Suprapubic skin (tissue), 4 donors: Measurements from ENCODE around the gene PDGFC. TPM values are rescaled to one million over a fixed set of nuclear protein-coding genes. Genes with fewer than 3 reads are reported as not detected.

Experiments
- DNase-seq, 2 donors: peaks; one replicate each; pipeline ENCODE4 v3.0.0-alpha.2; 2019; ENCODE audit warnings: low spot score in 2 of 2
- H3K27ac ChIP-seq: fragments of 200-600 bp; sonication (generic); one replicate; pipeline ENCODE4 v1.5.1; 2019
- H3K27me3 ChIP-seq: fragments of 200-600 bp; sonication (generic); one replicate; pipeline ENCODE4 v1.5.1; 2019
- H3K36me3 ChIP-seq: fragments of 200-600 bp; sonication (generic); one replicate; pipeline ENCODE4 v1.5.1; 2019
- H3K4me1 ChIP-seq: fragments of 200-600 bp; sonication (generic); one replicate; pipeline ENCODE4 v1.5.1; 2019
- H3K4me3 ChIP-seq: fragments of 200-600 bp; sonication (generic); one replicate; pipeline ENCODE4 v1.5.1; 2019; ENCODE audit warnings: mild to moderate bottlenecking
- H3K9me3 ChIP-seq: fragments of 200-600 bp; sonication (generic); one replicate; pipeline ENCODE4 v1.5.1; 2019
- EP300 ChIP-seq: sonication (generic); formaldehyde crosslinking; IDR thresholded peaks from one replicate; pipeline ENCODE4 v1.6.1; 2017; ENCODE audit warnings: antibody characterized with exemption
- POLR2A ChIP-seq, 2 donors: fragments of 450-650 bp; IDR thresholded peaks; one replicate each; pipeline ENCODE4 v1.6.1; 2017; ENCODE audit warnings: antibody characterized with exemption in 2 of 2, mild to moderate bottlenecking in 2 of 2, moderate library complexity in 2 of 2
- POLR2AphosphoS5 ChIP-seq, 3 donors: sonication (generic); formaldehyde crosslinking; IDR thresholded peaks; one replicate each; pipeline ENCODE4 v1.6.1; 2017; ENCODE audit warnings: antibody characterized with exemption in 3 of 3
- WGBS: methylation state at CpG from one replicate; pipeline ENCODE4 v1.1.5; 2018; 5-methylcytosine and 5-hydroxymethylcytosine counted together
- total RNA-seq, 4 donors: library from RNA; depleted of rRNA; stranded (reverse); fragments of >200 nt; gene quantifications; one replicate each; pipeline ENCODE4 v1.1.0, GENCODE V29; 2016
- TF ChIP-seq, protein P1 (sequence below), 2 donors: fragments of 200-600 bp in 1 of 2; fragments of 450-650 bp in 1 of 2; sonication (generic) in 1 of 2; IDR thresholded peaks; one replicate each; pipeline ENCODE4 v1.5.1; 2016 to 2019; ENCODE audit warnings: antibody characterized with exemption in 2 of 2, mild to moderate bottlenecking in 1 of 2, moderate library complexity in 1 of 2

Gene PDGFC
- total RNA-seq, 4 donors from 2014 or later: 12.0 to 26.4 (median 22.4) TPM

DNA sequence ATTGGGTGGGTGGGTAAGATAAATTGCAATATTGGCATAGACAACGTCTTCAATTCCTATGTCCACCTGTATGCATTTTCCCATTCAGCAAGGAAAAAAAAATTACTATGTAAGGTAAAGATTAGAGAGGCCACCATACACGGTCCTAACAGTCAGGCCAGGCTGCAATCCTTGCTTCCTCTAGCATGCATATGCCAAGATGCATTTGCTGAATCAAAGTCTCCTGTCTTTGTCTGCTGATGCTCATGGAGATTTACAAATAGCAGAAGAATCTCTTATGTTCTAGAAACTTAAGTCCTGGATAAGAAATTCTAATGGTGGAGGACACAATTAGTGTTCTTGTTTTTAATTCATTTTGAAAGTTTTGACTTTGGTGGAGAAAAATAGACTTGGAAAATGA, 206.8 kb downstream of the PDGFC start:
- 77% methylated on average over 2 of the region's 2 CpGs for WGBS
- H3K27ac ChIP-seq: no peak overlapping the region
- peaks cover 2% of the 10 kb centered on the region for H3K4me1 ChIP-seq
- no peaks in the 10 kb centered on the region for H3K36me3 ChIP-seq
- H3K27me3 ChIP-seq: no peaks in the 10 kb centered on the region
- no peaks in the 10 kb centered on the region for H3K9me3 ChIP-seq
- H3K4me3 ChIP-seq: no peak overlapping the region
- DNase-seq: no peak
- TF ChIP-seq, protein P1, sequence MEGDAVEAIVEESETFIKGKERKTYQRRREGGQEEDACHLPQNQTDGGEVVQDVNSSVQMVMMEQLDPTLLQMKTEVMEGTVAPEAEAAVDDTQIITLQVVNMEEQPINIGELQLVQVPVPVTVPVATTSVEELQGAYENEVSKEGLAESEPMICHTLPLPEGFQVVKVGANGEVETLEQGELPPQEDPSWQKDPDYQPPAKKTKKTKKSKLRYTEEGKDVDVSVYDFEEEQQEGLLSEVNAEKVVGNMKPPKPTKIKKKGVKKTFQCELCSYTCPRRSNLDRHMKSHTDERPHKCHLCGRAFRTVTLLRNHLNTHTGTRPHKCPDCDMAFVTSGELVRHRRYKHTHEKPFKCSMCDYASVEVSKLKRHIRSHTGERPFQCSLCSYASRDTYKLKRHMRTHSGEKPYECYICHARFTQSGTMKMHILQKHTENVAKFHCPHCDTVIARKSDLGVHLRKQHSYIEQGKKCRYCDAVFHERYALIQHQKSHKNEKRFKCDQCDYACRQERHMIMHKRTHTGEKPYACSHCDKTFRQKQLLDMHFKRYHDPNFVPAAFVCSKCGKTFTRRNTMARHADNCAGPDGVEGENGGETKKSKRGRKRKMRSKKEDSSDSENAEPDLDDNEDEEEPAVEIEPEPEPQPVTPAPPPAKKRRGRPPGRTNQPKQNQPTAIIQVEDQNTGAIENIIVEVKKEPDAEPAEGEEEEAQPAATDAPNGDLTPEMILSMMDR (IDR thresholded peaks at IDR 0.05): no peak
- TF ChIP-seq POLR2A (IDR thresholded peaks at IDR 0.05) (no peak), EP300 (no peak), POLR2AphosphoS5 (IDR thresholded peaks at IDR 0.05) (no peak)

DNA sequence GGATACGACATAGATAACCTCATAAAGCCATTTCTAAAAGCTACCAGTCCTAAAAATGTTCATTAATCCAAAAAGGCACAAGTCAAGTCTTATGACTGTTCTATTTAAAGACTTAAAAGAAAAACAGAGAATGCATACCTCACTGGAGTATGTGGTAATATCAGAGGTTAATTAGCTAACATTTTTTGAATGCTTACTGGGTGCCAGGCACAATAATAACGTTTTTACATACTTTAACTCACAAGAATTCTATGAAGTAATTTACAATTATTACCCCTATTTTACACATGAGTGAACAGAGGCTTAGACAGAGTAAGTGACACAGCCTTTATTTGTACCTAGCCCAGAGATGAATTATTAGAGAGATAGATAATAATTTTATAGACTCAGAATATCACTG, 207.5 kb downstream of the PDGFC start:
- Histone ChIP-seq H3K27me3 (no peaks in the 10 kb centered on the region), H3K4me1 (no peaks in the 10 kb centered on the region), H3K27ac (no peak overlapping the region), H3K4me3 (no peak overlapping the region), H3K9me3 (no peaks in the 10 kb centered on the region), H3K36me3 (no peaks in the 10 kb centered on the region)
- TF ChIP-seq EP300: no peak
- TF ChIP-seq POLR2A (IDR thresholded peaks at IDR 0.05): no peak
- TF ChIP-seq, protein P1 (IDR thresholded peaks at IDR 0.05): no peak
- TF ChIP-seq POLR2AphosphoS5 (IDR thresholded peaks at IDR 0.05): no peak
- WGBS: 37% methylated on average over 2 of the region's 2 CpGs
- DNase-seq: no peak

DNA sequence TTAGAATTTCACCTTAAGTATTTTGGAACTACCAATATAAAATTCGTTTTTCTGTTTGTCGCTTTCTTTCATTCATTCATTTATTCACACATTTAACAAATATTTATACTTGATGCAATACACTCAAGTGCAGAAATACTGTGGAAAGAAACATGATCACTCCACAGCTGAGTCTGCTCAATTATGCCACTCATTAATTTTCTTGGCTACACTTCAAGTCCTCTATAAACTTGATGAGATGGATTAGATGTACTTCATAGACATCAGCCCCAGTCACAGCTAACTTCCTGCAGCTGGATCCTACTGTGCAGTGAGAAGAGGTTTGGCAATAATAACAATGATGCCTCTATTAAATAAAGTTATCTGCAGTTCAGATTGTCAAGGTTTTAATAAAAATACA, 208.1 kb downstream of the PDGFC start:
- TF ChIP-seq POLR2AphosphoS5 (IDR thresholded peaks at IDR 0.05) (no peak), EP300 (no peak), POLR2A (IDR thresholded peaks at IDR 0.05) (no peak)
- TF ChIP-seq, protein P1 (IDR thresholded peaks at IDR 0.05): no peak
- Histone ChIP-seq H3K4me1 (no peaks in the 10 kb centered on the region), H3K36me3 (no peaks in the 10 kb centered on the region), H3K27ac (no peak overlapping the region), H3K9me3 (no peaks in the 10 kb centered on the region), H3K4me3 (no peak overlapping the region), H3K27me3 (no peaks in the 10 kb centered on the region)
- DNase-seq: no peak
- WGBS: 72% methylated on average over 2 of the region's 2 CpGs

DNA sequence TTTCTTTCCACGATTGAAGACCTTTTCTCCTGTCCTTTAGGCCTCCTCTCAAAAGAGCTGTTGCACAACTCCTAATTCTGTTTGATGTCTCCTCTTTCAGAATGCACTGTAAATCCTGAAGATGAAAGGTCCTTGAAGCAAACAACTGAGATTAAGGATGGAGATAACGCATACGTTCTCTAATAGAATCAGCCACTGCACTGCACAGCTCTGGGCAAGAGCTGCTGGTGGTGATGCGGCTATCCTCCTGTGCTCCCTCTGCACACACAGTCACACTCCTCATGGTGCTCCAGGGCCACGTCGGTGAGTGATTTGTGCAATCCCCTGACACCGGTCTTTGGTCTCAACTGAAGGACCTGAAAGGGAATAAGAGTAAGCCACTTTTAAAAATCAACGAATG, 208.7 kb downstream of the PDGFC start:
- H3K27ac ChIP-seq: no peak overlapping the region
- 85% methylated on average over 8 of the region's 8 CpGs for WGBS
- H3K9me3 ChIP-seq: no peaks in the 10 kb centered on the region
- H3K4me3 ChIP-seq: no peak overlapping the region
- H3K27me3 ChIP-seq: no peaks in the 10 kb centered on the region
- no peak for DNase-seq
- TF ChIP-seq POLR2A (IDR thresholded peaks at IDR 0.05) (no peak), POLR2AphosphoS5 (IDR thresholded peaks at IDR 0.05) (no peak), EP300 (no peak)
- TF ChIP-seq, protein P1 (IDR thresholded peaks at IDR 0.05): no peak
- H3K4me1 ChIP-seq: no peaks in the 10 kb centered on the region
- H3K36me3 ChIP-seq: no peaks in the 10 kb centered on the region

DNA sequence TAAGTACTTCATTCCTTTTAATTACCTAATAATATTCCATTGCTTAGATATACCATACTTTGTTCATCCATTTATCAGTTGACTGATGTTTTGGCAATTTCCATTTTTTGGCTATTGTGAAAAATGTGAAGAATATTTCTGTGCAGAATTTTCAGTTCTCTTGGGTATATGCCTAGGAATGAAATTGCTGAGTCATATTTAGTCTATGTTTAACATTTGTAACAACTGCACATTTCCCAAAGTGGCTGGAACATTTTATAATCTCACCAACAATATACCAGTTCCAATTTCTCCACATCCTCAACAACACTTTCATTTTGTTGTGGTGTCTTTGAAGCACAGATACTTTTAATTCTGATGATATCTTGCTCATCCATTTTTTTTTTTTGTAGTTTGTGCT, 215.5 kb downstream of the PDGFC start:
- no peak overlapping the region for H3K4me3 ChIP-seq
- H3K27ac ChIP-seq: no peak overlapping the region
- DNase-seq: no peak
- no peaks in the 10 kb centered on the region for H3K4me1 ChIP-seq
- no peaks in the 10 kb centered on the region for H3K9me3 ChIP-seq
- no peaks in the 10 kb centered on the region for H3K36me3 ChIP-seq
- no peaks in the 10 kb centered on the region for H3K27me3 ChIP-seq
- TF ChIP-seq POLR2A (IDR thresholded peaks at IDR 0.05) (no peak), POLR2AphosphoS5 (IDR thresholded peaks at IDR 0.05) (no peak)
